DMS53 treated with DMSO at 0.1 percent for 48 hours (cell line): ENCODE data around the gene SF3B6.
A peak's percentile ranks its signal among the peaks of the same experiment; 100 is the strongest.
"Not testable (repeated sequence)": the region's sequence is repeated elsewhere in the genome, so short reads cannot be mapped to it uniquely, and the experiment has no call there.

Source experiments
- DNase-seq: peaks from one replicate; lab custom pipeline; 2025; ENCODE audit not compliant: unreplicated experiment; lab: John Stamatoyannopoulos, UW

The SF3B6 gene, protein sequence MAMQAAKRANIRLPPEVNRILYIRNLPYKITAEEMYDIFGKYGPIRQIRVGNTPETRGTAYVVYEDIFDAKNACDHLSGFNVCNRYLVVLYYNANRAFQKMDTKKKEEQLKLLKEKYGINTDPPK

DNA sequence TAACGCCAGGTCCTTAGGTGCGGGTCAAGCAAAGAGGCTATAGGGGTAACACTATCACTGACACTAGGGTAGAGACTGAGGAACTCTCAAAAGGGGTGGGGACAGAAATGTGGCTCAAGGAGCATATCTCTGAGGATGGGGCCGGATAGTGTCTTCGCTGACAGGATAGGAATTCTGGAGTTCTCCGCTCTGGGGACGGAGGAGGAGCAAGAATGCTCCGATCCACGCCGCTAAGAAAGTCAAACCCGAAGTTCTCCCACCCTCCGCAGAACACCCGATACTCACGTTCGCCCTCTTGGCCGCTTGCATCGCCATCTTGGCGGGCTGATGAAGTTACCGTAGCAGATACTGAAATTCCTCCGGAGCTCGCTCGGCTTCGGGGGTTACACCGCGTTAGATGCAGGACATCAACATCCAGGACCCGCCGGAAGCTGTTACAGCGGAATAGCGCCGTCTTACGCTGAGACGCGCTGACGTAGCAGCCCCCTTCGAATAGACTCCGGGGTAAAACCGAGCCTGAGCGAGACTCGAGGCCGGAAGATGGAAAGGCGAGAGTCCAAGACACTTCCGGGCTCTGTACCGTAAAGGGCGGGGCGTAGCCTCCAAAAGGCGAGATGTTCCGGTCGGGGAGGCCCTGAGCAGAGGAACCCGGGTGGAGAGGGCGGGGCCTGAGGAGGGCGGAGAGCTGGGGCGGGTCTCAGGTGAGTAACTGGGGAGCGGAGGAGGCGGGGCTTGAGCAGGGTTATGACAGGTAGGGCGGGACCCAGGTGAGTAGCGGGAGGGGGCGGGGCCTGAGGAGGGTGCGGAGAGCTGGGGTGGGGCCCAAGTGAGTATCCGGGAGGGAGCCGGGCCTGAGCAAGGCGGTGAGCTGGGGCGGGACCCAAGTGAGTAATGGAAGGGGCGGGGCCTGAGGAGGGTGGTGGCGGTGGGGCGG lies at the start of gene SF3B6:
Gene SF3B6 (minus strand): TSS at position 412 of the 934 bp plus-strand sequence. CDS start 97 bp downstream, at position 315.
- DNase-seq, result peak; percentile 99

DNA sequence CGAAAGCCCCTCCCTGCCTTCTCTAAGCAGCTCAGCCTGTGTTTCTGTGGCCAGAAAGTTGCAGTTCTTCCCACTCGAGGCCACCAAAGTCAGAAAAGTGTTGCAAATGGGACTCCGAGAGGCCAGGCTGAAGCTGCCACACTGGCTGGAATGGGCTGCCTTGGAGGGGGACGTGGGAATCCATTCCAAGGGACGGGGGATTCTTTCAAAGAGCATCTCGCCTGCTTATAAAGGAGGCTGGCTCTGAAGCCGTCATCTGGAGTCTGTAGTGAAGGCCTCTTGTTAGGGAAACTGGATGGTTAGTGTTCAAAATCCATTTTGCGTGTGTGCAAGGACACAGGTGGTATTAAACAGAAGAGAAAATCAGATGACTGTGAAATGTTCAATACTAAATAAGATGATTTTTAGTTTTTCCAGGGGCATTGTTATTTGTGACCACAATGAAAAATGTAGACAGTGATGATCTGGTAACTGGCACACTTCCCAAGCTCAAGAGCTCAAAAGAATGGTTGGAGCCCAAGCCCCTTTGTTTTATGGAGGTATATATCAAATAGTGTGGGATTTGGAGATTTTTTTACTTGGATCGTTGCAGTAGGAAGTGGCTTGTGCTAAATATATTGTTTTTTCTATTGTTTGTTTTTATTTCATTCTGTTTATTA lies 47.9 kb upstream of the SF3B6 start:
- no peak for DNase-seq

DNA sequence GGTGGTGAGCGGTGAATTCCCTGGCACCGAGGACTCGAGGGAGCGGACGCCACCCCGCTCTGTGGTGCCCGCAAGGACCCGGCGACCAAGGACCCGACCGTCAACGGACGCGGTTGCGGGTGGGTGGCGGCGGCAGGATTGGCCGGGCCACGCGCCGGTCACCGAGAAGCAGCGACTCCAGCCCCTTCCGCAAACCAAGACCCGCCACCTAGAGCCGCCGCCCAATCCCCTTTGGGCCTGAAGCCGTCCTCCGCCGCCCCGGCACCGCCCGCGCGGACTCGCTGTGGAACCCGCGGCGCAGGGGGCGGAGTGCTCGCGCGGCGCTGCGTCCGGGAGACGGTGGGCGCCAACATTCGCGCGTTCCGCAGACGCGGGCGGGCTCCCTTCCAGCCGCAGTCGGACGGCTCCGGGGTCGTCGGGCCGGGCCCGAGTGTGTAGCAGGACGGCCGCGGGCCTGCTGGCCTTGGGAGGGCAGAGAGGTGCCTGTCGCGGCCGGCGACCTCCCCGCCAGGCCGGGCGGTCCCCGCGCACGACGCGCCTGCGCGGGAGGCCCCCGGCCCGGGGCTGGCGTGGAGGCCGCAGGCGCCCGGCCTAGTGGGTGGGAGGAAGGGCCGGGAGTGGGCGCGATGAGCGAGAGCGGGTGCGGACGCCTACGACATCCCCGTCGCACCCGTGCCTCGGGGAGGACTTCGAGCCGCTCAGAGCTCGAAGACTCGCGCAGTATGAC lies 47.2 kb upstream of the SF3B6 start, which contains the start of the genes FAM228B and PFN4:
Gene FAM228B (plus strand): TSS at position 275 of the 727 bp plus-strand sequence. CDS start 893 bp downstream, outside the sequence.
Gene PFN4 (minus strand): TSS at position 140 of the 727 bp plus-strand sequence. CDS start 799 bp downstream, outside the sequence.
- DNase-seq, result peak; percentile 50

DNA sequence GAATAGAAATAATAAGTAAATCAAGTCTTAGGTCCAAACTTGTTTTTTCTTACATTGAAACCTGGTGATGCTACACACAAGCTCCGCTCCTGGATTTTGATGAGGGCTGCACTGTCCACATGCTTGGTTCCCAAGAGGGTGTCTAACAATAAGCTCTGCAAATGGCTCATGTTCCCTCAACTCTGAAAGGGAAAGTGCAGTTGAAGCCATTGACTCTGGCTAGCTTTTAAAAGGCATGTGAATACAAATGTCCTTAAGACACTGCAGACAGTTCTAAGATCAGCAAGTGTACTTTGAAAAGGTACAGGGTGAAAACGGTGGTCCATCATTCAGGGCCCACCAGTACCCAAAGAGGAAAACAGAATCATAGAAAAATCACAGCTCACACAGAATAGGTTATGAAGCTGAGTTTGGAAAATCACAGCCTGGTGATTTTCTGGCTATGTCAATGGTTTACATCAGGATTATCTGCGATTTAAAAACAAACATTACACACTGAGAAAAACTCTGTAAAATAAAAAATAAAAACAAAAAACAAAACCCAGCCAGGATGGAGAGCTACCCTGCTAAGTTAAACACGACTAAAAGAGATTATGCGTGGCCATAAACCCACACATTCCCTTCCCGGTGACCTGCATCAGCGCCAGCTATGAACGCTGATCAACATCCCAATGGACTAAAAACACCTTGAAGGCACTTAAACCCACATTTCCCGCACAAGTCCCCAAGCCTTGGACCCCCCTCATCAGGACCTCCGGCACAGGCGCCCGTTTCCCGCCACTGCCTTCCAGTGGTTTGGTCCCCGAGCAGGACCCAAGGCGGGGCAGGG lies 46.5 kb upstream of the SF3B6 start:
- no peak for DNase-seq

DNA sequence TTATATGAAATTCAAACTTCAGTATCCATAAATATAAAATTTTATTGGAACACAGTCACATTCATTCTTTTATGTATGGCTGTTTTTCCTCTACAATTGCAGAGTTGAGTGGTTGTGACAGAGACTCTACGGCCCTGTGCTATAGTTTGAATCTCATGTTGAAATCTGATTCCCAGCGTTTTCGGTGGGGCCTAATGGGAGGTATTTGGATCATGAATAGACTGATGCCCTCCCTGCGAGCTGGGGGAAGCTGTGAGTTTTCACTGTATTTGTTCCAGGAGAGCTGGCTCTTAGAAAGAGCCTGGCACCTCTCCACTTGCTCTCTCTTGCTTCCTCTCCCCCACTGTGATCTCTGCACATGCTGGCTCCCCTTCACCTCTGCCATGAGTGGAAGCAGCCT lies 45.3 kb upstream of the SF3B6 start:
- no peak for DNase-seq

DNA sequence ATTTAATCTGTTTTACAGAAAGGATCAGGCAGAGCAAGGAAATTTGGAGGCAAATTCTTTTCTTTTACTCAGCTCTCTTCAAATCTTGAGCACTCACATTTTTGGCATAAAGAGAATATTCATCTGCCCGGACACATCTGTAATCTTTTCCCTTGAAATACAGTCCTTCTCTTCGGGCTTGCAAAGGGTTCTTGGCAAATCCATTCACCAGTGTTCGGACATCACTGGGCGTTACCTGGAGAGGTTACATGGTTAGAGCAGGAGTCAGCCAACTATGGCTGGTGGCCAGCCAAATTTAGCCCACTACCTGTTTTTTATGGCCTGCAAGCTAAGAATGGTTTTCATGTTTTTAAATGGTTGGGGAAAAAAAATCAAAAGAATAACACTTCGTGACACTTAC lies 44.9 kb upstream of the SF3B6 start:
- no peak for DNase-seq

DNA sequence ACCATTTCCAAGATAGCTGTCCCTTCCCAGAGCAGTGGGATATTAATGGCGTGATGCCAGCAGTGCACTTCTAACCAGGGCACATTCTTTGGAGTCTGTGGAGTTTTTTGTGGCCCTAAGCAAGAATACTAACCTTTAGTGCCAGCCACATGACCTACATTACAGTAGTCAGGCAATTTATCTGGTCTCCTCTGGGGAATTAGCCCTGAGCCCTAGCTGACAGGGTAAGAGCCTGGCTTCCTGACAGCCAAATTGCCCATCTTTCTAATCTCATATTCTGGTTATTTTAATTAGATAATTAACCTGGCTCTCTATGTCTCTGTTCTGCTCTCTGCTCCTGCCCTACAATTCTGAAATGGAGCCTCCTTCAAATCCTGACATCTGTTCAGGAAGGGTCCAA lies 41.8 kb upstream of the SF3B6 start:
- no peak for DNase-seq

DNA sequence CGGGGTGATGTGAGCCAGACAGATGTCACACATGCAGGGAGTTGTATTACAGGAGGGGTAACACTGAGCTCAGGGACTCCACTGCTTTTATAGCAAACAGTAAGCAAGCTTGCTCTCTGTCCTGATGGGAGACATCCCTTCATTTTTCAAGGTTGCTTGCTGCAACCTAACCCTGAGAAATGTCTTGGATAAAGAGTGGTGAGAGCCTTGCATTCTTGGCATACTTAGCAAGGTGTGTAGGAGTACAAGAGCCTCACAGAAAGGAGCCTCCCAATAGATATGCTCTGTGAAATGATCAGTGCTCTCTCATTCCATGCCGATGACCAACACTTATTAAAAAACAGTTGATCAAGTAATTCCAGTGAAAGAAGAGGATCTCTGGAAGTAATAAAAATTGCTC lies 38.9 kb upstream of the SF3B6 start:
- no peak for DNase-seq

DNA sequence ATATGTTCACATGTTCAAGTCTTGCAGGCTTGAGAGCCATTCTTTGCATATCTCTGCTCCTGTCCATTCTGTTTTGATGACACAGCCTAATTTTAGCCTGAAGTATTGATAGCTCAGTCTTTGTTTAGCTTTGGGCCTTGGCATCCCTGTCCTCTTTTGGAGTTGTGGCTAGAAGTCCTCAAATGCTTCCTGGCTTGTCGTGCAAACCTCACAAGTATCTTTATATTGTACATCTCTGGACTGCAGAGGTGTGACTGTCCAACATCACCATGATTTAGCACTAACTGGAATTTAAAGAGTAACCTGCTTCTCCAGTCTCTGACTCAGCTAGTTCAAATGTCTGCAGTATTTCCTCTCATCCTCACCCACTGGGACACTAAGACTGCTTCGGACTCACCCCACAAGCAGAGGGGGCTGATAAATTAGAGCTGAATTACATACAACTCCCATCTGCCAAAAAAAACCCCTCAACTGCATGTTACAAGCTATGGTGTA lies 35.3 kb upstream of the SF3B6 start:
- no peak for DNase-seq

DNA sequence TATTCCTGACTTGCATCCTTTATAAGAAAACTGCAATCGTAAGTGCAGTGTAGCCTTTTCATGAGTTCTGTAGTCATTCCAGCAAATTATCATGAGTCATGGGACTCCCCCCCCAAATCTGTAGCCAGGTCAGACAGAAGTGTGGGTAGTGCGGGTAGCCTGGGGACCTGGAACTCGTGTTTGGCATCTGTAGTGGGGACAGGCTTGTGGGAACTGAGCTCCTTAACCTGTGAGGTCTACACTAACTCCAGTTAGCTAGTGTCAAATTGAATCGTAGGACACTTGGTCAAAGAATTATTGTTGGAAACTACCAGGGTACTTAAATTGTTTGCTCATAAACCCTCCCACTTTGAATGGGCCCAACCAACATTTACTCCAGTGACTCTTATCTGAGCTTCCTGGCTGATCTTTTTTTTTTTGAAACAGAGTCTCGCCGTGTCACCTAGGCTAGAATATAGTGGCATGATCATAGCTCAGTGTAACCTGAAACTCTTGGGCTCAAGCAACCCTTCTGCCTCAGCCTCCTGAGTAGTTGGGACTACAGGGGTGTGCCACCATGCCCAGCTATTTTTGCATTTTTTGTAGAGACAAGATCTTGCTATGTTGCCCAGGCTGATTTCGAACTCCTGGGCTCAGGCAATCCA lies 34.7 kb upstream of the SF3B6 start:
- no peak for DNase-seq

DNA sequence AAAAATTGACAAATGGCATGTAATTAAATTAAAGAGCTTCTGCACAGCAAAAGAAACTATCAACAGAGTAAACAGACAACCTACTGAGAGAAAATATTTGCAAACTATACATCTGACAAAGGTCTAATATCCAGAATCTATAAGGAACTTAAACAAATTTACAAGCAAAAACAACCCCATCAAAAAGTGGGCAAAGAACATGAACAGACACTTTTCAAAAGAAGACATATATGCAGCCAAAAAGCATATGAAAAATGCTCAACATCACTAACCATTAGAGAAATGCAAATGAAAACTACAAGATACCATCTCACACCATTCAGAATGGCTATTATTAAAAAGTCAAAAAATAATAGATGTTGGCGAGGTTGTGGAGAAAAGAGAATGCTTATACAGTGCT lies 33.3 kb upstream of the SF3B6 start:
- not testable (repeated sequence) for DNase-seq

DNA sequence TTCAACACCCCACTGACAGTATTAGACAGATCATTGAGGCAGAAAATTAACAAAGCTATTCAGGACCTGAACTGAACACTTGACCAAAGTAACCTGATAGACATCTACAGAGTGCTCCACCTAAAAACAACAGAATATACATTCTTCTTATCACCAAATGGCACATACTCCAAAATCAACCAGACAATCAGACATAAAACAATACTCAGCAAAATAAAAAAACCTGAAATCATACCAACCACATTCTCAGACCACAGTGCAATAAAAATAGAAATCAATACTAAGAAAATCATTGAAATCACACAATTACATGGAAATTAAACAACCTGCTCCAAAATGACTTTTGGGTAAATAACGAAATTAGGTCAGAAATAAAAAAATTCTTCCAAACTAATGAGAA lies 31.2 kb upstream of the SF3B6 start:
- DNase-seq, result no peak

DNA sequence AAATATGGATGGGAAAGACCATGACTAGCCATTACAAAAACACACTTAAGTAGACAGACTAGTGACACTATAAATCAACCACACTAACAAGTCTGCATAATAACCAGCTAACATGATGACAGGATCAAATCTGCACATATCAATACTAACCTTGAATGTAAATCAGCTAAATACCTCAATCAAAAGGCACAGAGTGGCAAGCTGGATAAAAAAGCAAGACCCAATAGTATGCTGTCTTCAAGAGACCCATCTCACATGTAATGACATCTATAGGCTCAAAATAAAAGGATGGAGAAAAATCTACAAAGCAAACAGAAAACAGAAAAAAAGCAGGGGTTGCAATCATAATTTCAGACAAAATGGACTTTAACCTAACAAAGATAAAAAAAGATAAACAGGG lies 30.7 kb upstream of the SF3B6 start:
- no peak for DNase-seq

DNA sequence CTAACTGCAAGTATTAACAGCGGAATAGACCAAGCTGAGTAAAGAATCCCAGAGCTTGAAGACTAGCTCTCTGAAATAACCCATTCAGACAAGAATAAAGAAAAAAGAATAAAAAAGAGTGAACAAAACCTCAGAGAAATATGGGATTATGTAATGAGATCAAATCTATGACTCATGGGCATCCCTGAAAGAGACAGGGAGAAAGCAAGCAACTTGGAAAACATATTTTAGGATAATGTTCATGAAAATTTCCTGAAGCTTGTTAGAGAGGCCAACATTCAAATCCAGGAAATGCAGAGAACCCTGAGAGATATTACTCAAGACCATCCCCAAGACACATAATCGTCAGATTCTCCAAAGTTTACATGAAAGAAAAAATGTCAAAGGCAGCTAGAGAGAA lies 29.7 kb upstream of the SF3B6 start:
- DNase-seq, result no peak

DNA sequence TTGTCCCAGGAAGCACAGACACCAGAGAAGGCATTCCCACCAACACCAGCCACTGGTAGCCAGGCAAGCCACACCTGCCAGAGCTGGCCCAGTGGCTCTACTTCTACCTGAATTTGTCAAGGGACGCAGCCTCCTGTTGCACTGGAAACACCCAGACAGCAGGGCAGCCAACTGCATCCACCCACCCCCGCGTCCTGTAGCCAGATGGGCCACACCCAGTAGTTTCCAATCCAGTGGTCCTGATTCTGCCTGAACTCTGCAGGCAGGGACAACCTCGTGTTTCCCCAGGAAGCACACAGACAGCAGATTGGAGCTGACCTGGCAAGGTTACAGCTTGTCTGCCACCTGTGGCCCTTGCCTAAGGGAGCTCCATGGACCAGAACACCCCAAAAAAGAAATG lies 28.8 kb upstream of the SF3B6 start:
- DNase-seq, result no peak

DNA sequence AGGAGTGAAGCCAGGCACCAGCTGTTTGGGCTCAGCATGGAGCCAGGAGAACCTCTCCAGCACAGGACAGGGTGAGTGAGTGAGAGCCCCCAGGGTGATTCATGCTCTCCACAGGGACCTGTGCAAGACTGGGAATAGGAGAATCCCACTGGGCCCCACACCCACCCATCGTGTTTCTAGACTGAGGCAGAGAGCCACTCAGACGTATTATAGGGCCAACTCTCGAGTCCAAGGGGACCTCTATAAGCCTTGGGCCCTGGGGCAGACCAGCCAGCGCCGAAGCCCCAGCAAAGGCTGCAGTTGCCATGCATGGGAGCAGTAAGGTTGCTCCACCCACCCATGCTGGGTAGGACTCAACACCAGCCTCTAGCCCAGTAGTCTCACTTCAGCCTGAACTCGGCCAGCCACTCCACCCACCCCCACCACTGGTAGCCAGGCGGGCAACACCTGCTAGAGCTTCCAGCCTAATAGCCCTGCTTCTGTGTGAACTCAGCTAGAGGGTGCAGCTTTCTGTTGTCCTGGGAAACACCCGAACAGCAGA lies 28.1 kb upstream of the SF3B6 start:
- DNase-seq, result no peak

DNA sequence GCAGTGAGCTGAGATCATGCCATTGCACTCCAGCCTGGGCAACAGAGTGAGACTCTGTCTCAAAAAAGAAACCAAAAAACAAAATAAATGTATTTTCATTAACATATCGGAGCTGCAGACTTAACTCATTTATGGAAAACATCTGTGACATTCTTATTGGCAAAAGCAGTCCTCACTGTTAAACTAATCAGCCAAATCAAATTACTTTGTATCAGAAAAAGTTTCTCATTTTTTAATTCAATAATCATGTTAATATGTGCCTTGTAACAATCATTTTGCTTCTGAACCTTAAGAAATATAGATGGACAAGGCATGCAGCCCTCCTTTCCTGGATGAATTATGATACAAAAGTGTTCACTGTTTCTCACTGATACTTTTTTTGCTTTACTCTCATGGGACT lies 26.6 kb upstream of the SF3B6 start:
- no peak for DNase-seq

DNA sequence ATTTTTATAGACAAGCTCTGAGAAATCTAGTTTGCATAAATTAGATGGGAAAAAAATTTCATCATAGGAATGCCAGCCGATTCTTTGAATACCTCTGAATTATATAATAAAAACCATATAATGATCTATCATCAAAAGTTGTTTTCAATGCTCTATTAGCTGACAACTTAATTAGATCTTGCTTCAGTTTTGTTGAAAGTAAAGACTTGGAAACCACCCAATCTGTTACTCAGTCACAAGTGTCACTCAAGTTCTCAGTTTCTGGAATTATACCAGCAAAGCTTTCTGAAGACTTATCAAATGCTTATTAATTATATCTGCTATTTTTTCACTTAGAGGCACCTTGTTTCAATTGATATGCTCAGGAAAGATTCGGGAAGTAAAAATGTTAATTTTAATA lies 25.9 kb upstream of the SF3B6 start:
- no peak for DNase-seq

DNA sequence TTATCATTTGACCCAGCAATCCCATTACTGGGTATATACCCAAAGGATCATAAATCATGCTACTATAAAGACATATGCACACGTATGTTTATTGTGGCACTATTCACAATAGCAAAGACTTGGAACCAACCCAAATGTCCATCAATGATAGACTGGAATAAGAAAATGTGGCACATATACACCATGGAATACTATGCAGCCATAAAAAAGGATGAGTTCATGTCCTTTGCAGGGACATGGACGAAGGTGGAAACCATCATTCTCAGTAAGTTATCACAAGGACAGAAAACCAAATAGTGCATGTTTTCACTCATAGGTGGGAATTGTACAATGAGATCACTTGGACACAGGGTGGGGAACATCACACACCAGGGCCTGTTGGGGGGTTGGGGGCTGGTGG lies 24.6 kb upstream of the SF3B6 start:
- not testable (repeated sequence) for DNase-seq
